ENCODE data around the gene FOXG1.

FOXG1 gene

GRCh38 chr14:28770630-28771029 is 4.0 kb downstream of the FOXG1 start:
- no peaks in the 10 kb centered on the region for H3K36me3 ChIP-seq (ENCODE audit: control insufficient read depth in 1 of 2, insufficient read depth in 2 of 2, low read length in 2 of 2)
- H3K9me3 ChIP-seq (ENCODE audit: control insufficient read depth in 1 of 2, low read length in 2 of 2): peaks cover 0 to 8% of the 10 kb centered on the region in 2 donors
- no peak overlapping the region for H3K4me3 ChIP-seq (ENCODE audit: low read depth in 1 of 2, low read length in 2 of 2)
- H3K4me1 ChIP-seq (ENCODE audit: control insufficient read depth in 1 of 2, insufficient read depth in 2 of 2, low read length in 2 of 2): peaks cover 0 to 26% of the 10 kb centered on the region in 2 donors
- peaks cover 58% of the 10 kb centered on the region for H3K27me3 ChIP-seq (ENCODE audit: low read depth, low read length)
- H3K27ac ChIP-seq (ENCODE audit: low read length): no peak overlapping the region

- Histone ChIP-seq H3K4me1 (ENCODE audit: control insufficient read depth in 1 of 2, insufficient read depth in 2 of 2, low read length in 2 of 2) (peaks cover 0 to 20% of the 10 kb centered on the region in 2 donors), H3K36me3 (ENCODE audit: control insufficient read depth in 1 of 2, insufficient read depth in 2 of 2, low read length in 2 of 2) (no peaks in the 10 kb centered on the region), H3K9me3 (ENCODE audit: control insufficient read depth in 1 of 2, low read length in 2 of 2) (peaks cover 0 to 8% of the 10 kb centered on the region in 2 donors), H3K27me3 (ENCODE audit: low read depth, low read length) (peaks cover 55% of the 10 kb centered on the region), H3K27ac (ENCODE audit: low read length) (no peak overlapping the region), H3K4me3 (ENCODE audit: low read depth in 1 of 2, low read length in 2 of 2) (no peak overlapping the region)
These were observed 4.6 kb downstream of the FOXG1 start for GRCh38 chr14:28771168-28771567.

- Histone ChIP-seq H3K27me3 (ENCODE audit: low read depth, low read length) (peaks cover 57% of the 10 kb centered on the region), H3K36me3 (ENCODE audit: control insufficient read depth in 1 of 2, insufficient read depth in 2 of 2, low read length in 2 of 2) (no peaks in the 10 kb centered on the region), H3K4me3 (ENCODE audit: low read depth in 1 of 2, low read length in 2 of 2) (no peak overlapping the region), H3K4me1 (ENCODE audit: control insufficient read depth in 1 of 2, insufficient read depth in 2 of 2, low read length in 2 of 2) (peaks cover 0 to 18% of the 10 kb centered on the region in 2 donors), H3K9me3 (ENCODE audit: control insufficient read depth in 1 of 2, low read length in 2 of 2) (peaks cover 4 to 8% of the 10 kb centered on the region in 2 donors), H3K27ac (ENCODE audit: low read length) (no peak overlapping the region)
These were observed 6.0 kb downstream of the FOXG1 start for GRCh38 chr14:28772613-28773012.

- Histone ChIP-seq H3K36me3 (ENCODE audit: control insufficient read depth in 1 of 2, insufficient read depth in 2 of 2, low read length in 2 of 2) (no peaks in the 10 kb centered on the region), H3K4me1 (ENCODE audit: control insufficient read depth in 1 of 2, insufficient read depth in 2 of 2, low read length in 2 of 2) (peaks cover 0 to 13% of the 10 kb centered on the region in 2 donors), H3K27ac (ENCODE audit: low read length) (no peak overlapping the region), H3K9me3 (ENCODE audit: control insufficient read depth in 1 of 2, low read length in 2 of 2) (peaks cover 4% of the 10 kb centered on the region in 2 donors), H3K27me3 (ENCODE audit: low read depth, low read length) (peaks cover 55% of the 10 kb centered on the region), H3K4me3 (ENCODE audit: low read depth in 1 of 2, low read length in 2 of 2) (no peak overlapping the region)
These were observed 6.6 kb downstream of the FOXG1 start for GRCh38 chr14:28773176-28773575.

- H3K4me1 ChIP-seq (ENCODE audit: control insufficient read depth in 1 of 2, insufficient read depth in 2 of 2, low read length in 2 of 2): peaks cover 0 to 13% of the 10 kb centered on the region in 2 donors
- H3K9me3 ChIP-seq (ENCODE audit: control insufficient read depth in 1 of 2, low read length in 2 of 2): peaks cover 4% of the 10 kb centered on the region in 2 donors
- H3K36me3 ChIP-seq (ENCODE audit: control insufficient read depth in 1 of 2, insufficient read depth in 2 of 2, low read length in 2 of 2): no peaks in the 10 kb centered on the region
- H3K4me3 ChIP-seq (ENCODE audit: low read depth in 1 of 2, low read length in 2 of 2): no peak overlapping the region
- H3K27ac ChIP-seq (ENCODE audit: low read length): no peak overlapping the region
- peaks cover 55% of the 10 kb centered on the region for H3K27me3 ChIP-seq (ENCODE audit: low read depth, low read length)
These were observed 7.5 kb downstream of the FOXG1 start for GRCh38 chr14:28773861-28774691.

GRCh38 chr14:28774764-28775735 is 8.5 kb downstream of the FOXG1 start:
- Histone ChIP-seq H3K27ac (ENCODE audit: low read length) (no peak overlapping the region), H3K27me3 (ENCODE audit: low read depth, low read length) (peaks cover 52% of the 10 kb centered on the region), H3K4me1 (ENCODE audit: control insufficient read depth in 1 of 2, insufficient read depth in 2 of 2, low read length in 2 of 2) (peaks cover 0 to 13% of the 10 kb centered on the region in 2 donors), H3K4me3 (ENCODE audit: low read depth in 1 of 2, low read length in 2 of 2) (no peak overlapping the region), H3K36me3 (ENCODE audit: control insufficient read depth in 1 of 2, insufficient read depth in 2 of 2, low read length in 2 of 2) (no peaks in the 10 kb centered on the region), H3K9me3 (ENCODE audit: control insufficient read depth in 1 of 2, low read length in 2 of 2) (peaks cover 4% of the 10 kb centered on the region in 2 donors)

GRCh38 chr14:28776482-28777266 is 10.1 kb downstream of the FOXG1 start:
- Histone ChIP-seq H3K4me3 (ENCODE audit: low read depth in 1 of 2, low read length in 2 of 2) (no peak overlapping the region), H3K9me3 (ENCODE audit: control insufficient read depth in 1 of 2, low read length in 2 of 2) (peaks cover 4% of the 10 kb centered on the region in 2 donors), H3K36me3 (ENCODE audit: control insufficient read depth in 1 of 2, insufficient read depth in 2 of 2, low read length in 2 of 2) (no peaks in the 10 kb centered on the region), H3K4me1 (ENCODE audit: control insufficient read depth in 1 of 2, insufficient read depth in 2 of 2, low read length in 2 of 2) (peaks cover 0 to 13% of the 10 kb centered on the region in 2 donors), H3K27ac (ENCODE audit: low read length) (no peak overlapping the region), H3K27me3 (ENCODE audit: low read depth, low read length) (peaks cover 59% of the 10 kb centered on the region)

GRCh38 chr14:28777471-28778137 is 11.0 kb downstream of the FOXG1 start:
- peaks cover 4% of the 10 kb centered on the region in 2 donors for H3K9me3 ChIP-seq (ENCODE audit: control insufficient read depth in 1 of 2, low read length in 2 of 2)
- H3K27me3 ChIP-seq (ENCODE audit: low read depth, low read length): peaks cover 57% of the 10 kb centered on the region
- H3K4me3 ChIP-seq (ENCODE audit: low read depth in 1 of 2, low read length in 2 of 2): no peak overlapping the region
- no peaks in the 10 kb centered on the region for H3K36me3 ChIP-seq (ENCODE audit: control insufficient read depth in 1 of 2, insufficient read depth in 2 of 2, low read length in 2 of 2)
- peaks cover 0 to 13% of the 10 kb centered on the region in 2 donors for H3K4me1 ChIP-seq (ENCODE audit: control insufficient read depth in 1 of 2, insufficient read depth in 2 of 2, low read length in 2 of 2)
- no peak overlapping the region for H3K27ac ChIP-seq (ENCODE audit: low read length)

GRCh38 chr14:28778138-28779117 is 11.8 kb downstream of the FOXG1 start:
- H3K4me1 ChIP-seq (ENCODE audit: control insufficient read depth in 1 of 2, insufficient read depth in 2 of 2, low read length in 2 of 2): peaks cover 0 to 11% of the 10 kb centered on the region in 2 donors
- H3K36me3 ChIP-seq (ENCODE audit: control insufficient read depth in 1 of 2, insufficient read depth in 2 of 2, low read length in 2 of 2): no peaks in the 10 kb centered on the region
- peaks cover 4% of the 10 kb centered on the region in 2 donors for H3K9me3 ChIP-seq (ENCODE audit: control insufficient read depth in 1 of 2, low read length in 2 of 2)
- peaks cover 48% of the 10 kb centered on the region for H3K27me3 ChIP-seq (ENCODE audit: low read depth, low read length)
- H3K4me3 ChIP-seq (ENCODE audit: low read depth in 1 of 2, low read length in 2 of 2): no peak overlapping the region
- H3K27ac ChIP-seq (ENCODE audit: low read length): no peak overlapping the region

All from muscle layer of duodenum (tissue), 2 donors.